IMR-90 (cell line): ENCODE results near the gene UMODL1. TPM values are rescaled to one million over a fixed set of nuclear protein-coding genes. Genes with fewer than 3 reads are reported as not detected.

Experiments
- ATAC-seq: fragments of 200-7000 bp; cut with Tn5 transposase; 2 replicates; pipeline ENCODE4 v1.9.1; 2020; ENCODE audit warnings: low read depth, mild to moderate bottlenecking, moderate library complexity
- BruUV-seq: library from RNA; stranded (reverse); fragments of 400-500 nt; replicated peaks from 2 replicates; lab custom pipeline; 2021; lab: Mats Ljungman, UMichigan
- CTCF ChIA-PET: fragments of 300-600 bp; formaldehyde crosslinking; extraction: SDS; loops from one replicate; lab custom pipeline; 2021; ENCODE audit warnings: antibody characterized with exemption; lab: Yijun Ruan, JAX
- POLR2A ChIA-PET: fragments of 300-600 bp; sonication (Branson Sonifier 250); formaldehyde crosslinking; loops from one replicate; lab custom pipeline; 2022; ENCODE audit warnings: antibody characterized with exemption; ENCODE audit not compliant: unreplicated experiment; lab: Charles Lee
- DNase-seq: peaks from one replicate; pipeline ENCODE4 v3.0.0; 2013
- H2AFZ ChIP-seq: replicated peaks from 2 replicates; pipeline ENCODE3; 2013; ENCODE audit warnings: low read length, mild to moderate bottlenecking; ENCODE audit not compliant: poor library complexity
- H2AK5ac ChIP-seq: 2 replicates; pipeline ENCODE4 v1.6.1; 2013; ENCODE audit warnings: low read depth, low read length, inconsistent platforms
- H2AK9ac ChIP-seq: replicated peaks from 2 replicates; pipeline ENCODE3; 2013; ENCODE audit warnings: mild to moderate bottlenecking, low read depth, low read length, moderate library complexity; ENCODE audit not compliant: poor library complexity
- H2BK120ac ChIP-seq: 2 replicates; pipeline ENCODE4 v1.6.1; 2013; ENCODE audit warnings: low read depth, low read length, inconsistent platforms
- H2BK15ac ChIP-seq: 3 replicates; pipeline ENCODE4 v1.6.1; 2013; ENCODE audit warnings: low read depth, low read length, inconsistent platforms
- H2BK20ac ChIP-seq: 2 replicates; pipeline ENCODE4 v1.6.1; 2013; ENCODE audit warnings: low read depth, mild to moderate bottlenecking, inconsistent platforms, low read length, moderate library complexity
- H2BK5ac ChIP-seq: 2 replicates; pipeline ENCODE4 v1.6.1; 2013; ENCODE audit warnings: mild to moderate bottlenecking, low read depth, low read length, inconsistent platforms; ENCODE audit not compliant: poor library complexity, severe bottlenecking
- H3K14ac ChIP-seq: replicated peaks from 2 replicates; pipeline ENCODE4 v1.6.1; 2013; ENCODE audit warnings: low read depth, low read length, inconsistent platforms
- H3K18ac ChIP-seq: 2 replicates; pipeline ENCODE4 v1.6.1; 2013; ENCODE audit warnings: low read depth, low read length, control low read depth
- H3K23ac ChIP-seq: 2 replicates; pipeline ENCODE4 v1.6.1; 2013; ENCODE audit warnings: low read depth, low read length, inconsistent platforms
- H3K27ac ChIP-seq: 2 replicates; pipeline ENCODE4 v1.5.1; 2013; ENCODE audit warnings: mild to moderate bottlenecking, control low read depth, low read length; ENCODE audit not compliant: insufficient read depth
- H3K27me3 ChIP-seq: 2 replicates; pipeline ENCODE4 v1.6.1; 2013; ENCODE audit warnings: low read length; ENCODE audit not compliant: control insufficient read depth, insufficient read depth
- H3K36me3 ChIP-seq: 2 replicates; pipeline ENCODE4 v1.6.1; 2013; ENCODE audit warnings: low read length, mixed read lengths; ENCODE audit not compliant: control insufficient read depth, insufficient read depth
- H3K4ac ChIP-seq: 2 replicates; pipeline ENCODE4 v1.6.1; 2013; ENCODE audit warnings: low read depth, low read length, inconsistent platforms
- H3K4me1 ChIP-seq: 2 replicates; pipeline ENCODE4 v1.6.1; 2013; ENCODE audit warnings: low read length, mixed read lengths; ENCODE audit not compliant: control insufficient read depth, insufficient read depth
- H3K4me2 ChIP-seq: 2 replicates; pipeline ENCODE4 v1.6.1; 2013; ENCODE audit warnings: low read depth, mild to moderate bottlenecking, control low read depth, low read length, moderate library complexity
- H3K4me3 ChIP-seq: 2 replicates; pipeline ENCODE4 v1.5.1; 2013; ENCODE audit warnings: low read depth, mild to moderate bottlenecking, control low read depth, low read length, moderate library complexity; ENCODE audit not compliant: insufficient read depth
- H3K56ac ChIP-seq: 2 replicates; pipeline ENCODE4 v1.6.1; 2013; ENCODE audit warnings: low read length, inconsistent platforms; ENCODE audit not compliant: insufficient read depth; ENCODE audit errors: extremely low read depth
- H3K79me1 ChIP-seq, 2 experiments: 2 replicates each; pipeline ENCODE4 v1.6.1; 2013; ENCODE audit warnings: low read length in 2 of 2, inconsistent platforms in 1 of 2, low read depth in 1 of 2
- H3K9ac ChIP-seq: 2 replicates; pipeline ENCODE4 v1.6.1; 2013; ENCODE audit warnings: low read depth, low read length, control low read depth
- H3K9me1 ChIP-seq: 2 replicates; pipeline ENCODE4 v1.6.1; 2013; ENCODE audit warnings: low read length, inconsistent platforms; ENCODE audit not compliant: insufficient read depth
- H3K9me3 ChIP-seq: 2 replicates; pipeline ENCODE4 v1.6.1; 2013; ENCODE audit warnings: low read length; ENCODE audit not compliant: control insufficient read depth, insufficient read depth
- H4K20me1 ChIP-seq: 2 replicates; pipeline ENCODE4 v1.6.1; 2013; ENCODE audit warnings: low read length, inconsistent platforms; ENCODE audit not compliant: insufficient read depth
- H4K5ac ChIP-seq: 2 replicates; pipeline ENCODE4 v1.6.1; 2013; ENCODE audit warnings: mild to moderate bottlenecking, low read depth, low read length, control low read depth
- H4K8ac ChIP-seq, 2 experiments: 2 replicates each; pipeline ENCODE4 v1.6.1; 2013; ENCODE audit warnings: low read depth in 2 of 2, low read length in 2 of 2, control low read depth in 1 of 2, inconsistent platforms in 1 of 2
- H4K91ac ChIP-seq: 2 replicates; pipeline ENCODE4 v1.6.1; 2013; ENCODE audit warnings: low read depth, low read length, inconsistent platforms; ENCODE audit not compliant: insufficient read depth
- BHLHE40 ChIP-seq: fragments of 150-350 bp; IDR thresholded peaks from 2 replicates; pipeline ENCODE4 v1.6.1; 2016; ENCODE audit warnings: mild to moderate bottlenecking, low read depth, low read length
- RFX5 ChIP-seq: IDR thresholded peaks from 2 replicates; pipeline ENCODE4 v1.8.0; 2012; ENCODE audit warnings: low read depth, mild to moderate bottlenecking, low read length, moderate library complexity
- WGBS, 2 experiments: methylation state at CpG; one replicate each; pipeline versions ENCODE4 v1.1.5 to v1.1.7; 2013; ENCODE audit warnings: missing lambda C conversion rate in 2 of 2; ENCODE audit not compliant: insufficient read length in 1 of 2; ENCODE audit errors: extremely low coverage in 2 of 2; 5-methylcytosine and 5-hydroxymethylcytosine counted together
- dilution Hi-C: fragments of 300-500 bp; cut with HindIII; formaldehyde crosslinking; loops from one replicate; pipeline ENCODE4 v1.14.3; 2018; ENCODE audit warnings: low sequenced_read_pairs; ENCODE audit not compliant: unreplicated experiment
- in situ Hi-C: fragments of 300-500 bp; cut with MboI; formaldehyde crosslinking; loops from 3 replicates; pipeline ENCODE4 v1.14.3; 2019; ENCODE audit warnings: low sequenced_read_pairs, inconsistent platforms, mixed read lengths
- intact Hi-C: fragments of 100-400 bp; cut with micrococcal nuclease; formaldehyde crosslinking; loops from 2 replicates; pipeline ENCODE4 v1.10.0; 2022
- polyA plus RNA-seq, 3 experiments: library from polyadenylated mRNA; depleted of rRNA; stranded (reverse); fragments of >200 nt; gene quantifications; 2 replicates each; pipeline ENCODE4 v1.2.3, GENCODE V29; 2012; ENCODE audit warnings: low replicate concordance in 1 of 3
- total RNA-seq: library from RNA; depleted of rRNA; stranded (reverse); fragments of >200 nt; gene quantifications from 2 replicates; pipeline ENCODE4 v1.2.3, GENCODE V29; 2012

The UMODL1 gene
- total and polyA plus RNA-seq, 2 of the 4 experiments (the other 2 are of a cell fraction): 0.02 TPM; not detected in 1

- POLR2A ChIA-PET: no interaction called here
- BruUV-seq: no TSS peak
- Histone ChIP-seq H3K27ac (no peak overlapping the region), H3K9ac (no peak overlapping the region), H3K4ac (no peak overlapping the region), H2BK120ac (no peak overlapping the region), H2BK15ac (no peak overlapping the region), H4K5ac (no peak overlapping the region), H3K9me1 (no peaks in the 10 kb centered on the region), H2AK5ac (no peak overlapping the region), H3K56ac (no peak overlapping the region), H3K79me1 (no peaks in the 10 kb centered on the region), H3K14ac (no peak overlapping the region), H3K27me3 (peaks cover 14% of the 10 kb centered on the region; the same call in 1 of the 2 replicates), H2BK20ac (no peak overlapping the region), H4K8ac (no peak overlapping the region), H3K4me3 (no peak overlapping the region), H4K91ac (no peak overlapping the region), H2BK5ac (no peak overlapping the region), H3K18ac (no peak overlapping the region), H2AFZ (no peak overlapping the region), H3K4me2 (no peak overlapping the region), H3K36me3 (no peaks in the 10 kb centered on the region), H3K9me3 (no peaks in the 10 kb centered on the region), H3K4me1 (no peaks in the 10 kb centered on the region; the same call in 1 of the 2 replicates), H4K20me1 (no peaks in the 10 kb centered on the region), H2AK9ac (no peak overlapping the region), H3K23ac (no peak overlapping the region)
- CTCF ChIA-PET: no interaction called here
- in situ Hi-C loops: no loop called here
- DNase-seq (no peak), ATAC-seq (no peak)
- TF ChIP-seq RFX5 (no peak), BHLHE40 (no peak)
- dilution Hi-C loops: no loop called here
- WGBS, 2 experiments: 78% methylated on average over 7 of the region's 11 CpGs; no CpG with 5 or more reads in 1 of the 2 experiments
- intact Hi-C loops: no loop called here
Measured at GRCh38 chr21:42189860-42190485, 118.9 kb downstream of the UMODL1 start.
